ENCODE data around the gene GSE1.

DNA sequence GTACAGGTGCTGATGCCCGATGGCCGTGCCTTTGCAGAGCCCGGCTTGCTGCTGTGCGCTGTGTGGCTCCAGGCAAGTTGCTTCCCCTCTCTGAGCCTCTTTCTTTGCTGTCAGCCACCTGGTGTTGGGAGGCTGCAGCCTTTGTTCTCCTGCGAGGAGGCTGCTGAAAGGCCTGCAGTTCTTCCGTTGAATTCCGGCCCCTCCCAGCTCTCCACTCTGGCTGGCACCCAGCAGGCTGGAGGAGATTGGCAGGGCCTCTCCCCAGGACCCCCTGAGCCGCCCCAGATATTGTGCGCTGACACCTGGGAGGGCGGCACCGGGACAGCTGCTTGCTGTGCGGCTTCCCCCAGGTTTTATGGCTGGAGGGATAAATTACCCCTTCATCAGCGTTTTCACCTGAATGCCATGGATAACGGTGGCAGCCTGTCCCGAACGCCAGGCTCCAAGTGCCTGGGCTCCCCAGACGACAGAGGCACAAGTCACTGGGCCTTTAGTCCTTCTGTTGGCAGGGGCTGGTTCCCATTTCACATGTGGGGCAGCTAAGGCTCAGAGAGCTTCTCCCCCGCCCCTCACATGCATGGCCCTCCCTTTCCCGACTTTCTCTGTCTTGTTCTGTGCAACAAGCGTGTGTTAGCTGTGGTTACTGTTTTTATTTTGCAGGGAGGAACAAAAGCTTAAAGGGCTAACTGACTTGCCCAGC is 35.1 kb upstream of the GSE1 start:
- TF ChIP-seq, protein P1, sequence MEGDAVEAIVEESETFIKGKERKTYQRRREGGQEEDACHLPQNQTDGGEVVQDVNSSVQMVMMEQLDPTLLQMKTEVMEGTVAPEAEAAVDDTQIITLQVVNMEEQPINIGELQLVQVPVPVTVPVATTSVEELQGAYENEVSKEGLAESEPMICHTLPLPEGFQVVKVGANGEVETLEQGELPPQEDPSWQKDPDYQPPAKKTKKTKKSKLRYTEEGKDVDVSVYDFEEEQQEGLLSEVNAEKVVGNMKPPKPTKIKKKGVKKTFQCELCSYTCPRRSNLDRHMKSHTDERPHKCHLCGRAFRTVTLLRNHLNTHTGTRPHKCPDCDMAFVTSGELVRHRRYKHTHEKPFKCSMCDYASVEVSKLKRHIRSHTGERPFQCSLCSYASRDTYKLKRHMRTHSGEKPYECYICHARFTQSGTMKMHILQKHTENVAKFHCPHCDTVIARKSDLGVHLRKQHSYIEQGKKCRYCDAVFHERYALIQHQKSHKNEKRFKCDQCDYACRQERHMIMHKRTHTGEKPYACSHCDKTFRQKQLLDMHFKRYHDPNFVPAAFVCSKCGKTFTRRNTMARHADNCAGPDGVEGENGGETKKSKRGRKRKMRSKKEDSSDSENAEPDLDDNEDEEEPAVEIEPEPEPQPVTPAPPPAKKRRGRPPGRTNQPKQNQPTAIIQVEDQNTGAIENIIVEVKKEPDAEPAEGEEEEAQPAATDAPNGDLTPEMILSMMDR (IDR thresholded peaks at IDR 0.05) = no peak
- no peak for TF ChIP-seq POLR2A (IDR thresholded peaks at IDR 0.05)
